Effector memory CD4-positive, alpha-beta T cell (primary cell): ENCODE results near the gene ANKRD31.
"Not testable (repeated sequence)": the region's sequence is repeated elsewhere in the genome, so short reads cannot be mapped to it uniquely, and the experiment has no call there.

Source experiments
- DNase-seq, 3 donors: peaks; one replicate each; pipeline ENCODE4 v3.0.0-alpha.2; 2020
- H3K27ac ChIP-seq: 2 replicates; pipeline ENCODE4 v1.7.0; 2013; ENCODE audit warnings: mild to moderate bottlenecking, low read length, moderate library complexity; ENCODE audit not compliant: insufficient read depth, poor library complexity, severe bottlenecking
- H3K27me3 ChIP-seq: replicated peaks from 2 replicates; pipeline ENCODE4 v1.7.0; 2013; ENCODE audit warnings: mild to moderate bottlenecking, low read length; ENCODE audit not compliant: insufficient read depth, control insufficient read depth, poor library complexity, severe bottlenecking
- H3K36me3 ChIP-seq: 2 replicates; pipeline ENCODE4 v1.7.0; 2013; ENCODE audit warnings: mild to moderate bottlenecking, low read length, moderate library complexity; ENCODE audit not compliant: control insufficient read depth, insufficient read depth
- H3K4me1 ChIP-seq: 2 replicates; pipeline ENCODE4 v1.7.0; 2013; ENCODE audit warnings: low read length, mild to moderate bottlenecking; ENCODE audit not compliant: control insufficient read depth, insufficient read depth, poor library complexity, severe bottlenecking
- H3K4me3 ChIP-seq: 2 replicates; pipeline ENCODE4 v1.7.0; 2013; ENCODE audit warnings: low read length, low read depth, mild to moderate bottlenecking; ENCODE audit not compliant: insufficient read depth, poor library complexity, severe bottlenecking
- H3K9me3 ChIP-seq: 2 replicates; pipeline ENCODE4 v1.7.0; 2013; ENCODE audit warnings: mild to moderate bottlenecking, low read length, moderate library complexity; ENCODE audit not compliant: control insufficient read depth

The ANKRD31 gene

DNA sequence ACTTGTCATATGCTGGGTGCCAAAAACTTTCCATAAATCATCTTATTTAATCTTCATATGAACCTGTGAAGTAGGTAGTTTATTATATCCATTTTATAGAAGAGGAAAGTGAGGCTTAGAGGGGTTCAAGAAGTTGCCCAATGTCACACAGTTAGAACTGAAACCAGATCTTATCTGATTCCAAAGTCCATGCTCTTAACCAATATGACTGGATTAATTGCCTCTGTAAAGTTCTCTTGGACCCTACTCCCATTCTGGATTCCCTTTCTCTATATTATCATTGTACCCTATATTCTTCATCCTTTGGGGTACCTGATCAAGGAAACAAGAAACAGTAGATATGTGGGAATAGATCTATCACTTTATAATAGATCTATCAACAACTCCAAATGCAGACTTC is 119.8 kb downstream of the ANKRD31 start:
- Histone ChIP-seq H3K9me3 (no peaks in the 10 kb centered on the region), H3K4me1 (no peaks in the 10 kb centered on the region), H3K27ac (no peak overlapping the region), H3K36me3 (no peaks in the 10 kb centered on the region), H3K4me3 (no peak overlapping the region), H3K27me3 (no peaks in the 10 kb centered on the region)
- DNase-seq, result no peak

- not testable (repeated sequence) for H3K9me3 ChIP-seq, H3K27ac ChIP-seq, H3K27me3 ChIP-seq, H3K36me3 ChIP-seq, H3K4me1 ChIP-seq, H3K4me3 ChIP-seq, DNase-seq
These were observed 122.4 kb downstream of the ANKRD31 start for GRCh38 chr5:75114311-75114710.

- H3K36me3 ChIP-seq, result no peaks in the 10 kb centered on the region
- no peak for DNase-seq
- no peak overlapping the region for H3K27ac ChIP-seq
- no peaks in the 10 kb centered on the region for H3K27me3 ChIP-seq
- no peak overlapping the region for H3K4me3 ChIP-seq
- H3K4me1 ChIP-seq, result no peaks in the 10 kb centered on the region
- H3K9me3 ChIP-seq, result no peaks in the 10 kb centered on the region
These were observed 123.1 kb downstream of the ANKRD31 start for GRCh38 chr5:75113354-75114113.

DNA sequence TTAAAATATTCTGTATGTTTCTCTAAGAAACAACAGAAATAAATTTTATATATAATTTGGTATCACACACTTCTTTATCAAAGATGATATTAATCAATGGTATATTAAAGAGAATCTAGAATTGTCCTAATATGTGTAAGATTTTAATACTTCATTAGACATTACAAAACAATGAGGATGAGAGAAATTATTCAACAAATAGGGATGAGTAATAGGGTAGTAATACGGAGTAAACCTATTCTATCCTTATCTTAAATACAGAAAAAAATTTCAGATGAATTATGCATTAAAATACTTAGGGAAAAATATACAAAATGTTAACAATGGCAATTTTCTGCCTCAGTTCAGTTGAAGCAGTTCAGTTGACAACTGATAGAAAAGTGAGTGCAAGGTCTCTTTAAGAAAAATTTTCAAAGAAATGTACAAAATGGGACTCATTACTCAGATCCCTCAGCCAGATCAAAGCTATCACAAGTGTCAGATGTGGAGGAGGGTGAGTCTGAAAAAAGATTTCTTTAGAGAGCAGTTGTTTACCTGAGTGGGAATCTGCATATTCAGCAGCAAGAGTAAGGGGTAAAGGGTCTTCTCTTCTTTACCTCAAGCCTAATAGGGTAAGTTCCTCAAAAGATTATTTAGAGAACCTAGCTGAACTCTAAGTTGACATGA is 127.6 kb downstream of the ANKRD31 start:
- no peak overlapping the region for H3K27ac ChIP-seq
- H3K27me3 ChIP-seq, result no peaks in the 10 kb centered on the region
- H3K4me3 ChIP-seq, result no peak overlapping the region
- H3K9me3 ChIP-seq, result no peaks in the 10 kb centered on the region
- no peak for DNase-seq
- no peaks in the 10 kb centered on the region for H3K4me1 ChIP-seq
- H3K36me3 ChIP-seq, result no peaks in the 10 kb centered on the region

DNA sequence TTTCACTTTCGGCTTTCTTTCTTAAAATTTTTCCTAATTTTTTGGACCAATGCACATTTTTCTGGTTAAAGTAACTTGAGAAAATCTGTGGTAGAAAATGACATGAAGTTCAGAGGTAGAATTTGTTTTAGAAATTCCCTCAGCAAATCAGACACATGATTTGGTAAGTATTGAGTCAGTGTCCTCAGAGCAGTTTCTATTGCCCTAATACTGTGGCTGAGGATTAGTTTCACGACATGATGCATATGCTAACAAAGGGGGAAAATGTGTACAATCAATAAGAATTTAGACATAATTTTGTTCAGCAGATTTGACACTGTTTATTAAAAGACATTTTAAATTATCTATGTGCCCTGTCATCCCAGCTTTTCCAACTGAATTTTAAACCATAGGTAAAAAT is 128.2 kb downstream of the ANKRD31 start:
- Histone ChIP-seq H3K4me3 (no peak overlapping the region), H3K4me1 (no peaks in the 10 kb centered on the region), H3K9me3 (no peaks in the 10 kb centered on the region), H3K36me3 (no peaks in the 10 kb centered on the region), H3K27ac (no peak overlapping the region), H3K27me3 (no peaks in the 10 kb centered on the region)
- DNase-seq, result no peak

- H3K27ac ChIP-seq, DNase-seq, H3K9me3 ChIP-seq, H3K36me3 ChIP-seq, H3K4me3 ChIP-seq, H3K4me1 ChIP-seq, H3K27me3 ChIP-seq: not testable (repeated sequence)
These were observed 140.7 kb downstream of the ANKRD31 start for GRCh38 chr5:75095956-75096355.

DNA sequence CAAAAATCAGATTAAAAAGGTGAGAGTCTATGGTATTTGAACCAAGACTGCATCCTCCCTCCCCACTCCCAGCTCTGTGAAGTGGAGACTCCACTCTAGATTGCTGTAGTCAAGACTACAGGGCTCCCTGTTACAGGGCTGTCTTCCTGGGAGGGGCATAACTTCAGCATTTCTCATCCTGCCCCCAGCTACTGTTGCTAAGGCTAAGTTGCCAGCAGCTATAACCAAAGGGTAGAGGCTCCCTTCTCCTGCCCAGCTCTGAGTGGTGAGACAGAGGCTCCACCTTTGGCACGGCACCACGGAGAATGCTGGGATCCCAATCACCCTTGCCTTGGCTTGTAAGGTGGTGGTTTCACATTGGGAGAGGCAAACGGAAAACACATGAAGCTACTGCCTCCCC is 145.1 kb downstream of the ANKRD31 start:
- Histone ChIP-seq H3K36me3 (no peaks in the 10 kb centered on the region), H3K9me3 (no peaks in the 10 kb centered on the region), H3K4me3 (no peak overlapping the region), H3K4me1 (no peaks in the 10 kb centered on the region), H3K27ac (no peak overlapping the region), H3K27me3 (no peaks in the 10 kb centered on the region)
- no peak for DNase-seq

GRCh38 chr5:75089662-75090061 is 147.0 kb downstream of the ANKRD31 start:
- H3K27me3 ChIP-seq, result no peaks in the 10 kb centered on the region
- no peaks in the 10 kb centered on the region for H3K9me3 ChIP-seq
- no peak overlapping the region for H3K4me3 ChIP-seq
- no peak overlapping the region for H3K27ac ChIP-seq
- no peaks in the 10 kb centered on the region for H3K36me3 ChIP-seq
- no peaks in the 10 kb centered on the region for H3K4me1 ChIP-seq
- no peak for DNase-seq

DNA sequence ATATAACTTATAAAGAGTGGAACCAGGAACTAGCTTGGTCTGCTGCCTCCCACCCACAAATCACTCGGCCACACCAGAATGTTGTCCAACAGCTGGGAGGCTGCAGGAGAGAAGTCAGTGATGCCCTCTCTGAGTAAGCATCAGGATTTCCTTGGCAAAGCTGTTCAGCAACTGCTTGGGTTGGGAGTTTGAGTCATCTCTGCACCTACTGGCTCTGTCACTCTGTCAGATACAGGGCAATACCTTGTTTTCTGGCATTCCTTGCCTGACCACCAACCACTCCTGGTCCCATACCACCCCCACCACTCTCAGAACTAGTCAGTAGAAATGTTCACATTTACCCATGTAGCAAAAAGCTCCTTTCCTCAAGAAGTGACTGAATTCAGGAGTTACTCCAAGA is 147.5 kb downstream of the ANKRD31 start:
- H3K9me3 ChIP-seq, result no peaks in the 10 kb centered on the region
- H3K27me3 ChIP-seq, result no peaks in the 10 kb centered on the region
- no peak overlapping the region for H3K27ac ChIP-seq
- no peaks in the 10 kb centered on the region for H3K4me1 ChIP-seq
- no peak overlapping the region for H3K4me3 ChIP-seq
- no peaks in the 10 kb centered on the region for H3K36me3 ChIP-seq
- no peak for DNase-seq

- no peak for DNase-seq
- Histone ChIP-seq H3K36me3 (no peaks in the 10 kb centered on the region), H3K4me3 (no peak overlapping the region), H3K27ac (no peak overlapping the region), H3K4me1 (no peaks in the 10 kb centered on the region), H3K27me3 (no peaks in the 10 kb centered on the region), H3K9me3 (no peaks in the 10 kb centered on the region)
These were observed 148.0 kb downstream of the ANKRD31 start for GRCh38 chr5:75088648-75089047.
